Measurements from ENCODE around the gene ZNF174. TPM values are rescaled to one million over a fixed set of nuclear protein-coding genes. Genes with fewer than 3 reads are reported as not detected.
A peak's percentile ranks its signal among the peaks of the same experiment; 100 is the strongest.

Gene ZNF174
- total RNA-seq, 1 experiment from 2014 or later = 13.4 TPM

DNA sequence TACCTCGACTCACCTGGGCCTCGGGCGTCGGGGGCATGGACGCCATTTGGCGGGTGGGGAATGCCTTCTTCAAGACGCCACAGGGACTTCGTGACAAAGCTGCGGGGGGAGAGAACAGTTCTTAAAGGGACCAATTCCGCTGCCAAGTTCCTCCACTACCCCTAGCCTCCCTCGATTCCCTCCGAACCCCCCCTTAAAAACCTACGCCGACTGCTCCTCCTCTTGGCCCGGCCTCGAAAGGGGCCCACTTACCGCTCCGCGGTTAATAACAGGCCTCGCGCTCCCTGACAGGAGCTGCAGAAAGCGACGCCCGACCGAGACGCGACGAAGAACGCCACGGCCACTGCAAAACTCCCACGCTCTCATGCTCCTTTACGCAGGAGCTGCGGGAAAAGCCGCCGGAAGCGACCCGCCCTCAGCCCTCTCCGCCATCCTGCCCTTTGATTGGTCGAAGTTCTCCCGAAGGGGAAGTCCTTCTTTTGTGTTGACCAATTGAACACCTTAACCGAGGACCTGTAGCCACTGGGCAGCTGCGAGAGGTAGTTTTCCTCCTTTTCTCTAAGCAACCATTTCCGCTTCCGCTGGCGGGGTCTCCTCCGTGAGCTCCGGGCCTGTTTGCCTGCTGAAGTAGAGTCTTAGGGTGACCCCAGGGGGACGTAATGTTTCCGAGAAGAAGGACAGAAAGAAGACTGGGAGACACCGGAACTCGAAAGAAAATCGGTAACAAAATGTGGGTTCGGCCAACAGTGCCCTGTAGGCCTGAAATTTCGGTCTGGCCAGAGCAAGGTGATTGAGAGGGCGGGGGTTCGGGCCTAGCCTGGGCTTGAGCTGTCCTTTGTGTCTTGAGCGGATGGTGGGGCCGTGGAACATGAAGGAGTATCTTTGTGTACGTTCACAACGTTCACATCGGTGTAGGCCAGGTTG is 42.4 kb downstream of the ZNF174 start, which contains the start of the genes NAA60 and ZNF597:
Gene NAA60 (plus strand): TSS at position 573 of the 924 bp plus-strand sequence. CDS start 32,548 bp downstream, outside the sequence.
Gene ZNF597 (minus strand): TSS at position 397 of the 924 bp plus-strand sequence. CDS start 351 bp downstream, at position 46.
- peak; percentile 91 for DNase-seq (ENCODE audit: low read depth)

DNA sequence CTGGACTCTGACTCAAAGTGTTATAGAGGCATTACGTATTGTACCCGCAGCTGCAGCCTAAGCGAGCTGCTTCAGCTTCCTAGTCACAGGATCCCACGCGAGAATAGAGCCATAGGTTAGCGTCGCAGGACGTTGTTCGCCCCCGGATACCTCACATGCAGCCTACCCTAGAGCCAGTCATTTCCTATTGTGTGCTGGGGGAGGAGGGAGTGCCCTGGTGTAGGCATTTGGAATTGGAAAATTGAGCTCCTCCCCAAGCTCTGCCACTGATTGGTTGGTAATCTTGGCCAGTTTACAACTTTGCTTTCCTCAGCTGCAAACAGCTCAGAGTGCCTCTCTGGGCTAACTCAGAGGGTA is 43.0 kb downstream of the ZNF174 start:
- peak; percentile 64 for DNase-seq (ENCODE audit: low read depth)

GRCh38 chr16:3454093-3454492 is 53.1 kb downstream of the ZNF174 start:
- no peak for DNase-seq (ENCODE audit: low read depth)

GRCh38 chr16:3454631-3455147 is 53.7 kb downstream of the ZNF174 start:
- no peak for DNase-seq (ENCODE audit: low read depth)

DNA sequence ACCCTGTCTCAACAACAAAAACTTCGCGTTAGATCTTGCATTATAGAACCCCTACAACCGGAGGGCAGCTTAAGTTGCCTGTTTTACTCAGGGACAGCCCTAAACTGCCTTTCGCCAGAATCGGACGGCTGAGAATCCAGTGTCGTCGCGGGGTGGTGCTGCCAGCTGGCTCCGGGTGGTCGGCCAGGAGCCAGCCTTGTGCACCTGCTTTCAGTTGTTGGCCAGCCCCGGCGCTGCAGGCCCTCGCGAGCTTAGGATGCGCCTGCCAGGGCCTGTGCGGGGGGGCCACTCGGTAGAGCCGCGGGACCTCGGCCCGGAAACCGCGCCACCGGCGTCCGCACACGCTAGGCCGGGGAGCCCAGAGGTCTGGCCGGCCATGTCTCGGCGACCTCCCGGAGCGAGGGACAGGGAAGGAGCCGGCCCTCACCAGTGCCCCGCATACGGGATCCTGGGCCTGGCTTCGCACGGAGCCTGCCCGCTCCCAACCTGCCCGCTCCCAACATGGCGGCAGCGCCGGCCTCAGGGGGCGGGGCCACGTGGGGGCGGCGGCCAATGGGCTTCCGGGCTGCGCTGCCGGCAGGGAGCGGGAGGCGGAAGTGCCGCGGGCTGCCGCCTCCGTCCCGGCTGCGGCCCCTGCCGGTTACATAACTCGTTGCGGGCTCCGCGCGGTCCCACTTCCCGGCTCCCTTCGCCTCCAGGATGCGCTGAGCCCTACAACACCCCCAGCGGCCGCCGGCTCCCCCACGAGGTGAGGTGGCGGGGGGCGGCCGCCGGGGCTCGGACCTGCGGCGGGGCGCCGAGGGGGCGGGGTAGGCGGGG is 56.6 kb downstream of the ZNF174 start:
- DNase-seq (ENCODE audit: low read depth) = peak; percentile 87

- no peak for DNase-seq (ENCODE audit: low read depth)
Measured at GRCh38 chr16:3458278-3458851, 57.4 kb downstream of the ZNF174 start.

DNA sequence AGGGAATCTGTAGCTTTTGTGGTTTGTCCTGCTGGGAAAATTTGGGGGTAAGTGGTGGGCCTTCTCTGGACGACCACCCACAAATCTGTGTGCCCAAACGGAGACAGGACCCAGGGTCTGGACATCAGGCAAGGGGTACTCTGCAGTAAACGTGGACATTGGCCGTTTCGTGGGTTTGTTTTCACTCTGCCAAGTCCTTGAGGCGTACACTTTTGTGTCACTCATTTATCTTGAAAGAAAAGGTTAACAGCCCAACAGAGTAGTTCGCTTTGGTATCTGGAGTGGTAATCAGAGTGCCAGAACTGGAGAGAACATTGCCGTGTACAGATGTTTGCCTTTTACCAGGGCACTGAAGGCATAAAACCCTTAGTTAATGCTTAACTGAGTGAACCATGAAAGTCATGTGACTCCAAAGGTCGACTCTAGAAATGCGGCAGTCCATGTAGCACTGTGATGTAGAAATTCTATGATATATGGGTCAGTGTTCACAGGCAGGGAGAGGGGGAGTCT is 57.9 kb downstream of the ZNF174 start:
- DNase-seq (ENCODE audit: low read depth) = no peak

Other genes with a start within 250 kb of the ZNF174 start
- not detected in 2 replicates for gene OR1F1, start 213.0 kb upstream of the ZNF174 start, total RNA-seq (2014; rRNA removed)
- gene ZNF200, start 166.1 kb upstream of the ZNF174 start, total RNA-seq (2014; rRNA removed) = 10.4 and 11.9 TPM in 2 replicates
- 0.06 TPM in 1 of 2 replicates, not detected in the other for gene MEFV, start 144.6 kb upstream of the ZNF174 start, total RNA-seq (2014; rRNA removed)
- gene ZNF263, start 117.7 kb upstream of the ZNF174 start, total RNA-seq (2014; rRNA removed) = 35.5 and 43.5 TPM in 2 replicates
- gene TIGD7, start 95.8 kb upstream of the ZNF174 start, total RNA-seq (2014; rRNA removed) = 2.3 and 3.9 TPM in 2 replicates
- gene ZNF75A, start 95.7 kb upstream of the ZNF174 start, total RNA-seq (2014; rRNA removed) = 15.8 and 18.7 TPM in 2 replicates
- 0.17 TPM in 1 of 2 replicates, not detected in the other for gene OR2C1, start 45.3 kb upstream of the ZNF174 start, total RNA-seq (2014; rRNA removed)
- gene ZSCAN32, start 211 bp upstream of the ZNF174 start, total RNA-seq (2014; rRNA removed) = 9.4 and 14.5 TPM in 2 replicates
- 1.9 TPM in 2 replicates for gene ZNF597, start 42.3 kb downstream of the ZNF174 start, total RNA-seq (2014; rRNA removed)
- gene NAA60, start 42.5 kb downstream of the ZNF174 start, total RNA-seq (2014; rRNA removed) = 10.5 and 50.2 TPM in 2 replicates
- not detected in 2 replicates for gene C16orf90, start 94.3 kb downstream of the ZNF174 start, total RNA-seq (2014; rRNA removed)
- gene CLUAP1, start 99.8 kb downstream of the ZNF174 start, total RNA-seq (2014; rRNA removed) = 17.8 and 18.8 TPM in 2 replicates
- not detected in 2 replicates for gene NLRC3, start 176.2 kb downstream of the ZNF174 start, total RNA-seq (2014; rRNA removed)
- 6.8 and 7.0 TPM in 2 replicates for gene SLX4, start 210.4 kb downstream of the ZNF174 start, total RNA-seq (2014; rRNA removed)

Measured in LHCN-M2 (cell line).